LHCN-M2 (cell line): ENCODE measurements around the gene PLPP6. TPM values are rescaled to one million over a fixed set of nuclear protein-coding genes. Genes with fewer than 3 reads are reported as not detected.
A peak's percentile ranks its signal among the peaks of the same experiment; 100 is the strongest.

Experiments
- DNase-seq: peaks from one replicate; pipeline ENCODE4 v3.0.0-alpha.2; 2012; ENCODE audit warnings: low read depth
- total RNA-seq: library from RNA; depleted of rRNA; stranded (reverse); fragments of >200 nt; gene quantifications from 2 replicates; pipeline ENCODE4 v1.2.3, GENCODE V29; 2014

The PLPP6 gene
- total RNA-seq, 1 experiment from 2014 or later: 7.2 TPM

- no peak for DNase-seq
Measured at GRCh38 chr9:4662989-4663792, 1.1 kb downstream of the PLPP6 start.

DNA sequence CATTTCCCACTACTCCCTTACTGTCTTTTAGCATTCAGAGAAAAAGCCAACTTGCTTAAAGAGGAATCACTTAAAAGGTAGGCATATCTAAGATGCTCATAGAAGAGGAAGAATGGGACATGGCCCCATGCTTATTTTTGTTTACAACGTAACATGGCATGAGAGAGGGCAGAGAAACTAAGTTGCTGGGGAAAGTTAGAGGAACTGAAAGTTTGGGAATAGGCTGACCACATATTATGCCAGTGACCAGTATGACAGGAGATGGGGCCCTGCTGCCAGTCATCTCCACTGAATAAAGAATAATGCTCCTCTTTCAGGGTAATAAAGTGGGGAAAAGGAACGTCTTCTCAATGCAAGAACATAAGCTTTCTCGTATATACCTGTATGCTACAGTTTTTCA is 1.9 kb downstream of the PLPP6 start:
- DNase-seq: no peak

- DNase-seq: no peak
Measured at GRCh38 chr9:4665357-4665756, 3.3 kb downstream of the PLPP6 start.

DNA sequence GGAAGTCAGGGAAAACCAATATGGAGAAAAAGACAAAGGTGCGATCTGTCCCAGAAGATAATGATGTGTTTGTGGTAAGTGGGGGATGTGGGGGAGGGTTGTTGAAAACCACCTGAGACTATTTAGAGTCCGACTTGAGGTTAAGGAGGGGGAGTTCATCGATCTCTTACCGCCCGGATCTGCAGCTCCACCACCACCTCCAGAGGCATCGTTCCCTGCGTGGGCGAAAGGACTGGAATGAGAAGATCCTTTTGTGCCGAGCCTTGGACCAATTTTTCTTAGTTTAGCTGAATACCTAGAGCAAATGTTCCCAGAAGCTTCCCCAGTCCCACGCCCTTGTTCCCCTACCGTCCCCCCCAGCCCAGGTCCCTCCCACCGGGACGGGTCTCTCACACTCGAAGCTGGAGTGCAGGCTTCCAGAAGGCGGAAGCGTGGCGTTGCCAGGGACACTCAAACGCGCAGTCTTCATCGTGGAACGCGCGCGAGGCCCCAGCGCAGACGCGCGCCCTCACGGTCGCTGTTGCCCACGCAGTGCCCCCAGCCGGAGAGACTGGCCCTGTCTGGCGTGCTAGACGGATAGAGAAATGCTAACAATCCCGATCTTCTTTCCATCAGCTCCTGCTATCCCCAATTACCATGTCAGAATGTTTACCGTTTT is 4.1 kb downstream of the PLPP6 start, which contains the start of gene SPATA6L:
Gene SPATA6L, minus strand, starts transcription at position 439 of the 658 bp plus-strand sequence. Its CDS starts 230 bp downstream, at position 209.
- peak; percentile 49 for DNase-seq

GRCh38 chr9:4667681-4668080 is 5.6 kb downstream of the PLPP6 start:
- no peak for DNase-seq

- DNase-seq: no peak
Measured at GRCh38 chr9:4668604-4669003, 6.5 kb downstream of the PLPP6 start.

GRCh38 chr9:4669890-4670289 is 7.8 kb downstream of the PLPP6 start:
- DNase-seq: no peak

DNA sequence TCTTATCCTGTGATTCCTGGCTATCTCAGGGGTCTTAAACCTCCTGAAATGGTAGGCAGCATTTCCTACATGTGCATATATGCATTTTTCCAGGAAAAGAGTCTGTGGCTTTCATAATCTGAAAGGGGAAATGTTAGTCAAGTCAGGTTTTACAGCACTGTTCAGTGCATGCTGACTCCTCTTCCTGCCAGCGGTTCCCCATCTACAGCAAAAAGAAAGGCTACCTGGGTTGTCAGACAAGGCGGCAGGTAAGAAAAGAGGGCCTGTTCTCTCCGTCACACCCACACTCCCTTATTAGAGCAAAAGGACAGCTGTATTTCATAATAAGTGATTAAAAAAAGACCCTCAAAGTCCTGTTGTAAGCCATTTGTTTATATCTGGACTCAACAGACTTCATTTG is 8.5 kb downstream of the PLPP6 start:
- no peak for DNase-seq

DNA sequence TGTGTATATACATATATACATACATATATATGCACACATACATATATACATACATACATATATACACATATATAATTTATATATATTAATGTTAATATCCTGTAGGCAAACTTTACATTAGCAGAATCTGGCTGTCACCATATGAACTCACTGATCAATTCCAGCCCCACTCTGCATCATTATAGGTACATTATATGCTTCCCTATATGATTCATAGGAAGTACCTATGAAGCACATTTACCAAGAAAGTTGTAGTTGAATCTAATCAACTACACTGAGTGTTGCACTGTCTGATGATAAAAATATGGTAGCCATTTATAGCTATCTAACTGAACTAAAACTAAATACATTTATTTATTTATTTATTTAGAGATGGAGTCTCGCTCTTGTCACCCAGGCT is 9.6 kb downstream of the PLPP6 start:
- DNase-seq: no peak

- DNase-seq: peak; percentile 60
Measured at GRCh38 chr9:4674783-4675182, 12.7 kb downstream of the PLPP6 start.

GRCh38 chr9:4677392-4677791 is 15.3 kb downstream of the PLPP6 start:
- DNase-seq: no peak

DNA sequence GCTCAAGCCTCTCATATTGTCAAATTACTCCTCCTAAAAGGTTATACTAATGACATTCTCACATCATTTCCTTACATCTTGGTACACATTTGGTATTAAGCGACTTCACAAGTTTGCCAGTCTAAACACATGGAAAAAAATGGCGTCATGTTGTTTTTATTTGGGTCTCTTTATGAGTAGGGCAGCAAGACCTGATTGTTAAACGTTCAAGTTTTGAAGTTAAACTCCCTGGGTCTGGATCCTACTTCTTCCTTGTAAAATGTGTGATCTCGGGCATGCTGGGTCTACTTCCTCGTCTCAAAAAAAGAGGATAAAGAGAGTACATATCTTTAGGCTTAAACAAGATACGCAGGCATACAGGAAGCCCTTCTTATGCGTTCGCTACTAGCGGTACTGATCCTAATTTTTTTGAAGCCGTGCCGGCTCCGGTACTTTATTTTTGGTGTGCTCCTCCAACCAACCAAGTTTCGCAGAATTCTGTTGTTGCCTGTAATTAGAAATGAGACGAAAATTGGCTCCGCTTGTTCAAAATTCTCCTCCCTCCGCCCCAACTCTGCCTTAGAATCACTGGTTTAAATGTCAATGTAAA is 16.7 kb downstream of the PLPP6 start:
- DNase-seq: peak; percentile 50

GRCh38 chr9:4679268-4680172 is 17.4 kb downstream of the PLPP6 start, which contains the start of gene CDC37L1:
TSS of gene CDC37L1 (plus strand) at chr9:4679569. CDS start at chr9:4679768, 199 bp downstream.
- peak; percentile 93 for DNase-seq

- no peak for DNase-seq
Measured at GRCh38 chr9:4680173-4680525, 18.1 kb downstream of the PLPP6 start.

- DNase-seq: peak; percentile 71
Measured at GRCh38 chr9:4680750-4681149, 18.7 kb downstream of the PLPP6 start.

DNA sequence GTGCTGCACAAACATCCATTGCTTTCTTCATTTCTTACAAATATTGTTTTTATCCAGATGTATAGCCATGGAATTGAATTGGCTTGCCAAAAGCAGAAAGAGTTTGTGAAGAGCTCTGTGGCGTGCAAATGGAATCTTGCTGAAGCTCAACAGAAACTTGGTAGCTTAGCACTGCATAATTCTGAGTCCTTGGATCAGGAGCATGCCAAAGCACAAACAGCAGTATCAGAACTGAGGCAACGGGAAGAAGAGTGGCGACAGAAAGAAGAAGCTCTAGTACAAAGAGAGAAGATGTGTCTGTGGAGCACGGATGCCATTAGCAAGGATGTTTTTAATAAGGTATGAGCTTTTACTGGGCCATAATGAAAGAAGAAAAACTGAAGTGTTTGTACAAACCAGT is 22.7 kb downstream of the PLPP6 start:
- no peak for DNase-seq

DNA sequence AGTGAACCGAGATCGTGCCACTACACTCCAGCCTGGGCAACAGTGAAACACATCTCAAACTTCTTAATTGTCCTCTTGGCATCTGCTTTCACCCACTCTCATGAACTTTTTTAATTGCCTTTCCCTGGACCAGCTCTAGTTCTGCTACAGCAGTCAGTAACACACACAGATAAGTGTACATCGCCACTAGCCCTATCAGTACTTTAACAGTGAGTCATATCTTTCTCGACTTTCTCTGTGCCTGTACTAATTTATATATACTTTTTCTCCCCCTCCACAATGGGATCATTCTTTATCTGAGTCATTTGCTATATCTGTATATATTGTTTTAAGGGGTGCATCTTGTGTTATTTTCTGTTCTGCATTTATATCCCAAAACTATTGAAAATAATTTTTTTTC is 24.0 kb downstream of the PLPP6 start:
- DNase-seq: no peak

GRCh38 chr9:4686584-4686983 is 24.5 kb downstream of the PLPP6 start:
- no peak for DNase-seq

DNA sequence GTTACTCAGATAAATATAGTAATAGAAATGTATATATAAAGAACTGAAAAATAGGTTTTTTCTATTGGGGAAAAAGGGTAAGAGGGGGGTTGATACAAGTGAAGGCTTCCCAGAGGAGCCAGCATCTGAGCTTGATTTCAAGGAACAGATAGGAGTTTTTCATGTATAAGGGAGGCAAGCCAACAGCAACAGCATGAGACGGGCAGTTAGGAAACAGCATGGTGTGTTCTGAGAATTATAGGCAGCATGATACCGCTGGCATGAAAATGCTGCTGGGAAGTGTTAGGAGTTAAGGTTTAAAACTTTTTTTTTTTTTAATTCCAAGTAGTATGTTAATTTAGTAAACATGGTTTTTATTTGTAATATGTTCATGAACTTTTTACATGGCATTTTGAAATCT is 26.9 kb downstream of the PLPP6 start:
- no peak for DNase-seq

DNA sequence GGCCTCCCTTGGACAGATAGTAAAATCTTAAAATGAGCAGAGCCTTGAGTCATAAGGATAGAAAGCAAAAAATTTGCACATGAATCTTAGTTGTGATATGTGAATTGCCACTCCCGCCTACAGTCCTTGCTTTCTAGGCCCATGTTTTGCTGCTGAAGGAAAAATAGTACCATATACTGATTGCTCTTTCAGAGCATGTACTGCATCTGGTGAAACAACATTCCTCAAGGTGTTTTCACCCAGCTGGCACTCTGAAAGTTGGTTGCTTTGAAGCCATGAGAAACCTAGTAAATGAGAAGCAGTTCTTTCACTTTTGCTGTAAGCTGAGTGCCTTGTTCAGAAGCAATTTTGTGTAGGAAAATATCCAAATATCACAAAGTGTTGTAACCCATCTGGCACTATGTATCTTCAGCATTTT is 27.6 kb downstream of the PLPP6 start:
- DNase-seq: no peak

DNA sequence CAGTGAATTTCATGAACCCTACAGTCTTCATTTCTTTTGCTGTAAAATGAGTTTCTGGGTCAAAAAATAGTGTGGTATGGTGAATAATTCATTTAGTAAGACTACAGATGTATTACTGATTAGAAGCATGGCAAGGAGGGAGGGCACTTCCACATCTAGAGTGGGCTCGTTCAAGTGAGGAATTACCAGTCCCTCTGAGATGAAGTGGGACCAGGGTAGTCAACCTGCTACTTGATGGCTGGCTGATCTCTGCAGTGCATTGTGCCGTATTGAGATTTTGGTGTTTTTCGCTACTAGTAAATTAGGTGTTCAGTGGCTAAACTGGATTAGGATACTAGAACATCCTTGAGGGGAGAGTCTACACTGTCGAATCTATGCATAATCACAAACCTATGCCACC is 28.1 kb downstream of the PLPP6 start:
- DNase-seq: no peak

GRCh38 chr9:4691795-4692194 is 29.7 kb downstream of the PLPP6 start:
- DNase-seq: peak; percentile 47
